Activated naive CD8-positive, alpha-beta T cell treated with anti-CD3 and anti-CD28 coated beads, Interleukin-2, amount 50 U/mL, for 16 hours (primary cell): Measurements from ENCODE around the gene MTO1.
"Not testable (repeated sequence)": the region's sequence is repeated elsewhere in the genome, so short reads cannot be mapped to it uniquely, and the experiment has no call there.

Experiments used
- DNase-seq: peaks from one replicate; pipeline ENCODE4 v3.0.0-alpha.2; 2020; ENCODE audit warnings: low read depth, low spot score

MTO1 gene

GRCh38 chr6:73461537-73462350, at the start of gene MTO1:
Gene MTO1, plus strand, starts transcription at chr6:73461737. Its CDS starts 118 bp downstream, at chr6:73461855.
- peak; percentile 60 for DNase-seq

- DNase-seq, result no peak
Observed at GRCh38 chr6:73413102-73413501, 48.4 kb upstream of the MTO1 start.

- DNase-seq, result no peak
Observed at GRCh38 chr6:73418081-73418741, 43.3 kb upstream of the MTO1 start.

- DNase-seq, result no peak
Observed at GRCh38 chr6:73421534-73421933, 40.0 kb upstream of the MTO1 start.

- no peak for DNase-seq
Observed at GRCh38 chr6:73435236-73435635, 26.3 kb upstream of the MTO1 start.

GRCh38 chr6:73443555-73443954, 18.0 kb upstream of the MTO1 start:
- DNase-seq, result no peak

- DNase-seq, result peak; percentile 1
Observed at GRCh38 chr6:73451223-73452106, 10.1 kb upstream of the MTO1 start.

- DNase-seq, result peak; percentile 43
Observed at GRCh38 chr6:73452107-73452461, 9.5 kb upstream of the MTO1 start, which contains the start of gene CGAS. Gene CGAS, minus strand, starts transcription at chr6:73452297. Its CDS starts 116 bp downstream, at chr6:73452181.

GRCh38 chr6:73455865-73456629, 5.5 kb upstream of the MTO1 start:
- no peak for DNase-seq

- DNase-seq, result not testable (repeated sequence)
Observed at GRCh38 chr6:73459474-73459873, 2.1 kb upstream of the MTO1 start.

GRCh38 chr6:73460056-73460455, 1.5 kb upstream of the MTO1 start:
- no peak for DNase-seq

GRCh38 chr6:73471686-73472290, 10.3 kb downstream of the MTO1 start:
- DNase-seq, result no peak

- DNase-seq, result no peak
Observed at GRCh38 chr6:73476723-73477122, 15.2 kb downstream of the MTO1 start.

GRCh38 chr6:73477407-73477806, 15.9 kb downstream of the MTO1 start:
- no peak for DNase-seq

- DNase-seq, result no peak
Observed at GRCh38 chr6:73481969-73482368, 20.4 kb downstream of the MTO1 start.

- DNase-seq, result no peak
Observed at GRCh38 chr6:73484438-73484837, 22.9 kb downstream of the MTO1 start.

GRCh38 chr6:73487473-73487872, 25.9 kb downstream of the MTO1 start:
- no peak for DNase-seq

- DNase-seq, result no peak
Observed at GRCh38 chr6:73491377-73491776, 29.8 kb downstream of the MTO1 start.

- DNase-seq, result no peak
Observed at GRCh38 chr6:73497915-73498314, 36.4 kb downstream of the MTO1 start.

- no peak for DNase-seq
Observed at GRCh38 chr6:73503027-73503772, 41.7 kb downstream of the MTO1 start.
